ENCODE measurements around the gene TGM3.

- TF ChIP-seq POLR2A (IDR thresholded peaks at IDR 0.05) (no peak), CTCF (IDR thresholded peaks at IDR 0.05) (no peak)
These were observed 5.3 kb upstream of the TGM3 start for GRCh38 chr20:2290486-2290885.
